ENCODE data around the gene PFDN6. TPM values are rescaled to one million over a fixed set of nuclear protein-coding genes. Genes with fewer than 3 reads are reported as not detected.

PFDN6 gene
- total and polyA plus RNA-seq, 9 of the 15 experiments (the other 6 are each of a cell fraction or from before 2014, with no cell fraction given) = 6.8 to 475 (median 216) TPM

GRCh38 chr6:33312361-33313104, 23.1 kb downstream of the PFDN6 start (continued):
- TF ChIP-seq ZNF740 (CRISPR knock-in tag; IDR thresholded peaks at IDR 0.05) (no peak), ZNF740 (tag; IDR thresholded peaks at IDR 0.05) (no peak), RAD51 (IDR thresholded peaks at IDR 0.05; ENCODE audit: borderline replicate concordance, low read depth) (peak; percentile 78), ATF1 (CRISPR knock-in tag; IDR thresholded peaks at IDR 0.05) (no peak), ATF1 (tag; IDR thresholded peaks at IDR 0.05) (peak; percentile 37)

DNA sequence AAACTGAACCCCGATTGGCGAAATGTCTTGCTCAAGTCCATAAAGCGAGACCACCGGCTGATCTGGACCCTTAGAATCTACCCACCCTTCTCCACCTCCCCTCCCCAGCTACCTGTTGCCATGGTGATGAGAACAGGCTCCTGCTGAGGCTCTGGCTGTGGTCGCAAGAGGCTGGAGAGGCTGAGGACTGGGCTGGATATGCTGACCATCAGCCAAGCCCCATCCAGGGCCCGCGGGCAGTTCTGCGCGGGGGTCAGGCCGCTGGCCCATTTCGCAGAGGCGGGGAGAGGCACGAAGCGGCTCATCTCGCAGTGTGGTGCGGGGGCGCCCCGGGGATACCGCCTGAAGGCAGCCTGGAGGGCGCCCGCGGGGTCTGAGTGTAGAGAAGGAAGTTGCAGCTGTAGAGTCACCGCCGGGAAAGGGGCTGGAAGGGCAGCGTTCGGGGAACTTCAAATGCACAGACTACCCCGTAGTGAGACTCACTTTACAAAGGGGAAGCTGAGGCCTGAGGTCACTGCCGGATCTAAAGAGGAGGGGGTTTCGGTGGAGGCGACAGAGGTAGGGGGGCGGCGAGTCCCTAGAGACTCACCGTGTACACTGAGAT, 23.8 kb downstream of the PFDN6 start:
- Histone ChIP-seq H3K4me1 (replicated peaks in 1 of 2; ENCODE audit: control insufficient read depth in 2 of 2, insufficient read depth in 2 of 2, low read length in 2 of 2) (peaks cover 28 to 48% of the 10 kb centered on the region in 2 experiments), H3K9me1 (ENCODE audit: control insufficient read depth, insufficient read depth, low read length) (no peaks in the 10 kb centered on the region), H3K36me3 (ENCODE audit: control insufficient read depth, insufficient read depth, low read length) (peaks cover 28% of the 10 kb centered on the region; the same call in 1 of the 3 replicates), H4K20me1 (replicated peaks; ENCODE audit: control insufficient read depth, insufficient read depth, low read length) (peaks cover 7% of the 10 kb centered on the region; the same call in 1 of the 2 replicates), H2AFZ (ENCODE audit: low read depth, low read length) (peak overlapping the region; percentile 86), H3K4me2 (ENCODE audit: insufficient read depth, low read length) (peak overlapping the region; percentile 95), H3K4me3 (peak overlapping the region; percentile 68), H3K27ac (ENCODE audit: extremely low read depth, low read depth, low read length) (peak overlapping the region; percentile 90), H3K79me2 (ENCODE audit: control insufficient read depth, insufficient read depth, low read length) (peaks cover 41% of the 10 kb centered on the region), H3K27me3 (ENCODE audit: control insufficient read depth in 2 of 2, insufficient read depth in 2 of 2, low read length in 2 of 2) (no peaks in the 10 kb centered on the region), H3K9me3 (replicated peaks; ENCODE audit: control insufficient read depth, insufficient read depth, low read depth, low read length) (no peaks in the 10 kb centered on the region), H3K9ac (ENCODE audit: insufficient read depth in 1 of 2, low read depth in 2 of 2, low read length in 2 of 2) (peak overlapping the region; percentile 84 to 99)
- DNase-seq (ENCODE audit: extremely low read depth in 1 of 4, low spot score in 3 of 4) (peak; percentile 51 to 66 (median 61)), ATAC-seq (peak; percentile 11), FAIRE-seq (no peak)
- WGBS (ENCODE audit: insufficient coverage, low coverage, missing lambda C conversion rate) = 1% methylated on average over 32 of the region's 33 CpGs
- intact Hi-C loops (cut with micrococcal nuclease) (loop anchor here (1.0 to 2.0 kb wide), 2 partner anchors 14 to 112 kb away; partner anchors contain the start of genes RXRB and SLC39A7), in situ Hi-C loops (cut with MboI) (no loop called here)
- CTCF ChIA-PET (ENCODE audit: low intra/inter-chr PET ratio) = interaction anchor here (0.6 kb wide), 1 partner anchor 451 kb away, joined by 3 read pairs; no protein-coding TSS in a partner anchor
- POLR2A ChIA-PET = interaction anchor here (1.0 to 3.9 kb wide), 5 partner anchors 11 to 106 kb away, joined by 3 to 36 read pairs (median 8); partner anchors contain the start of genes B3GALT4, PFDN6, RGL2 and SYNGAP1
- BruUV-seq (replicated peaks) = no TSS peak
- TF ChIP-seq NFE2 (IDR thresholded peaks at IDR 0.05; ENCODE audit: low read depth) (0 out of 2 replicates have a peak, but pooled peaks have one; percentile 20), GABPB1 (CRISPR knock-in tag; IDR thresholded peaks at IDR 0.05) (peak; percentile 82), LCOR (CRISPR knock-in tag; IDR thresholded peaks at IDR 0.05) (0 out of 2 replicates have a peak, but pooled peaks have one; percentile 53), ZNF79 (CRISPR knock-in tag; IDR thresholded peaks at IDR 0.05; ENCODE audit: low read depth) (no peak), SRSF7 (optimal IDR thresholded peaks at IDR 0.05; ENCODE audit: low read depth, low read length) (no peak), CREB1 (IDR thresholded peaks at IDR 0.05) (no peak), CREB1 (CRISPR knock-in tag; IDR thresholded peaks at IDR 0.05) (peak; percentile 51; the same call in 1 of the 2 replicates), RHOXF2B (CRISPR knock-in tag; conservative IDR thresholded peaks at IDR 0.05) (no peak), ZNF12 (CRISPR knock-in tag; IDR thresholded peaks at IDR 0.05) (0 out of 2 replicates have a peak, but pooled peaks have one; percentile 8), RBFOX2 (IDR thresholded peaks at IDR 0.05; ENCODE audit: low read depth, low read length) (peak; percentile 36), ZNF316 (IDR thresholded peaks at IDR 0.05) (peak; percentile 42; the same call in 1 of the 2 replicates), CEBPG (CRISPR knock-in tag; IDR thresholded peaks at IDR 0.05) (peak; percentile 24; the same call in 1 of the 2 replicates), CEBPG (tag; conservative IDR thresholded peaks at IDR 0.05 in 1 of 2, IDR thresholded peaks at IDR 0.05 in 1 of 2) (no peak)

Data from K562 (cell line).